GM13976 (cell line): ENCODE results near the gene FARS2.

Source experiments
- DNase-seq: peaks from one replicate; pipeline ENCODE4 v3.0.0; 2012; ENCODE audit warnings: low spot score
- CTCF ChIP-seq: IDR thresholded peaks from 2 replicates; pipeline ENCODE4 v1.5.1; 2012; ENCODE audit warnings: borderline replicate concordance, mild to moderate bottlenecking; ENCODE audit not compliant: insufficient read depth; ENCODE audit errors: extremely low read depth, missing control alignments, control extremely low read depth
- in situ Hi-C: fragments of 300-500 bp; cut with MboI; formaldehyde crosslinking; loops from one replicate; pipeline ENCODE4 v1.12.0; 2022; ENCODE audit warnings: low sequenced_read_pairs, mixed read lengths, inconsistent platforms; ENCODE audit not compliant: unreplicated experiment

The FARS2 gene

GRCh38 chr6:5490501-5491069, 229.3 kb downstream of the FARS2 start:
- in situ Hi-C loops, result no loop called here
- DNase-seq, result no peak
- no peak for TF ChIP-seq CTCF

DNA sequence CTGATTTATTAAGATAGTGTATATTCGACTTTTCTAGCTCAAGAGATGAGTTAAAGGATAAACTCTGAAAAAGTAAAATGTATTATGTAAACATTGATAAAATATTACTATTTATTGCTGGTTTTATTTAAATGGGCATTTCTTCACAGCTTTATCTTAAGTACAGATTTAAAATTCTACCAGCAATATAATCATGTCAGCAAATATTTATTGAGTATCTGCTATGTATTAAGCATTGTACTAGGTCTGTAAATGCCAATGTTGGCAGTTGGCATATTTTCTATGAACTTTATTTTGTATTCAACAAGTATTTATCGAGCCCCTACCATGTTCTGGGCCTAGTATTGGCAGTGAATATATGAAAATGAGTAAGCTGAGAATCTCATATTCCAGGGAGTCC, 231.0 kb downstream of the FARS2 start:
- no peak for TF ChIP-seq CTCF
- in situ Hi-C loops, result no loop called here
- DNase-seq, result no peak

GRCh38 chr6:5493806-5494205, 232.5 kb downstream of the FARS2 start:
- DNase-seq, result no peak
- no peak for TF ChIP-seq CTCF
- in situ Hi-C loops, result no loop called here

DNA sequence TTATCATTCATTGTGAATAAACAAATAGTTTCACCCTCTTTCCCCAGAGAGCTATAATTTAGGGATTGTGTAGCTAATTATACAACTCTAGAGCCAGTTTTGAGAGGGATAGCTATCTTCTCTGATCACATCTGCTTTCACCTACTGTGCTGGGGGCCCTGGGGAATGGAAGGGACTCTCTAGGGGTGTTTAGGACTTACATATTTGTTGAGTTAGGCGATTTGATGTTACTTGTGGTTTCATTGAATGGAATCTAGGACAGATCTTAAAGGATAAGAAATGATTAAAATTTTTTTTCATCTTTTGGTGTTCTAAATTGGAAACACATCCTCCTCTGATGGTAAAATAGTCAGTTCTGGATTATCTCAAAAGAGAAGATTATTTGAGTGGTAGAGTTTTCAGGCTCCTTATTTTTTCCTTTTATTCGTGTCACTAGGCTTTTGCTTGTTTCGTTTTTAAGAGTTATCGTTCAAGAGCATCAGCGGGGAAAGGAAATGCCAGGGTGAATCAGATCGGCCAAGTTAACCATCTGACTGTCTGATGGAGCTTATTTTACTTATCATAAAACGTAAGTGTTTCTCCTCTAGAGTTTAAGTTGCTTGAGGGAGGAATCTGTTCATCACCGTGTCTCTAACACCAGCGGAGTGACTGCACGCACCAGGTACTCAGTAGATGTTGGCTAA, 236.7 kb downstream of the FARS2 start:
- no peak for TF ChIP-seq CTCF
- in situ Hi-C loops, result no loop called here
- DNase-seq, result no peak

DNA sequence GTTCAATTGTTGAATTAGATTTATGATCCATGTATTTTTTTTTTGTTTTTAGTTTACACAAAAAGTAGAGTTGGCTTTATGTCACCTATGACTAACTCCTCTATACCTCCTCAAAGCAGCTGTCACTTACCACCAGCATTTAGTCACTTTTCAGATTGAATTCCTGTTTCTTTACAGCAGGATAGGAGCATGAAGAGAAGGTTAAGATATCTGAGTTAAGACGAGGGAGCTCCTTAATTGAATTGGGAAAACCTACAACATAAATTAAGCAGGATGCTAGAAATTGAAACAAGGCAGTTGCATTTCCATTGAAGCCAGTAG, 237.2 kb downstream of the FARS2 start:
- no peak for DNase-seq
- in situ Hi-C loops, result no loop called here

DNA sequence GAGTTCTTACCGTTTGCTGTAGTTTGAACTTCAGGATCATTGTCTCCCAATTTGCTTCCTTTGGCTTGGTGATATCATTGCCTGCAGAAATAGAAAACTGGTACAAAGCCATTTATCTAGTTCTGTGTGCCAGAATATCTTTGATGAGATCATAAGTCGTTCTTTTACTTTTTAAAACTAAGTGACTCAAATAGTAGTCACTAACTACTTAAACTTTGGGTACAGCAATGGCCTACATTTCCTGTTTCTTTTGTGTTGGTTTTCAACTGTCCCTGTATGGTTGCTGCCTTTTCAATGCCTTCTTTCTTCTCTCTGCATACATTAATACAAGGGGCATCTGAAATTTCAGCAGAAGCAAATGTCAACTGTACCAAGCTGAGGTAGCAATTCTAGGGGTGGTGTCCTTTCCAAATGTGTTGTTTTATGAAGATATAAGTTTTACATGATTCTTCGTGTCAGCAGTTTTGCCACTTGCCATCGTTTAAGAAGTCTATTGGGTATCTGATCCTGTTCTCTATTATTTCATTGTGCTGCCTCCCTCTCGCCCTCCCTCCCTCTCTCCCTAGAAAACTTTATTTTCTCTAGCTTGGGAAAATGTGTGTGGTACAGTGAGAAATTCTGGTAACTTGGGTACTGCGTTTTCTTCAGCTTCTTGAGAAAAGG, 238.5 kb downstream of the FARS2 start:
- TF ChIP-seq CTCF, result no peak
- in situ Hi-C loops, result no loop called here
- no peak for DNase-seq

More for the DNA sequence above, 237.2 kb downstream of the FARS2 start:
- no peak for TF ChIP-seq CTCF
